Neural cell (in vitro differentiated cells): Measurements from ENCODE around the gene GLI3. TPM values are rescaled to one million over a fixed set of nuclear protein-coding genes. Genes with fewer than 3 reads are reported as not detected.

Source experiments
- H2AFZ ChIP-seq: fragments of 200-600, 300-800 bp; sonication (generic), shearing (Covaris generic); 2 replicates; pipeline ENCODE4 v1.6.0; 2014; ENCODE audit warnings: low read depth, mild to moderate bottlenecking, antibody characterized with exemption, low read length, moderate library complexity
- H3F3A ChIP-seq: fragments of 200-600 bp; shearing (Covaris generic); 2 replicates; pipeline ENCODE4 v1.6.1; 2016; ENCODE audit warnings: mild to moderate bottlenecking, moderate library complexity, mixed read lengths, antibody characterized with exemption, low read length; ENCODE audit not compliant: insufficient read depth, poor library complexity, severe bottlenecking
- H3K27ac ChIP-seq: fragments of 200-600, 300-800 bp; sonication (generic), shearing (Covaris generic); 2 replicates; pipeline ENCODE4 v1.5.1; 2014; ENCODE audit warnings: mild to moderate bottlenecking, low read length, moderate library complexity
- H3K27me3 ChIP-seq: fragments of 300-800, 200-600 bp; sonication (generic), shearing (Covaris generic); 2 replicates; pipeline ENCODE4 v1.6.0; 2014; ENCODE audit warnings: mild to moderate bottlenecking, low read depth, low read length, moderate library complexity; ENCODE audit not compliant: insufficient read depth
- H3K36me3 ChIP-seq: fragments of 300-800, 200-600 bp; sonication (generic), shearing (Covaris generic); 2 replicates; pipeline ENCODE4 v1.5.1; 2014; ENCODE audit warnings: mild to moderate bottlenecking, antibody characterized with exemption, low read length, moderate library complexity; ENCODE audit not compliant: insufficient read depth
- H3K4me2 ChIP-seq: fragments of 300-800, 200-600 bp; sonication (generic), shearing (Covaris generic); 2 replicates; pipeline ENCODE4 v1.6.0; 2014; ENCODE audit warnings: mild to moderate bottlenecking, low read length
- H3K4me3 ChIP-seq: fragments of 300-800, 200-600 bp; sonication (generic), shearing (Covaris generic); 2 replicates; pipeline ENCODE4 v1.5.1; 2014; ENCODE audit warnings: mild to moderate bottlenecking, low read length, moderate library complexity
- H3K79me2 ChIP-seq: fragments of 200-600 bp; shearing (Covaris generic); replicated peaks from 2 replicates; pipeline ENCODE4 v1.6.0; 2014; ENCODE audit warnings: mild to moderate bottlenecking, low read length, moderate library complexity; ENCODE audit not compliant: insufficient read depth
- H3K9ac ChIP-seq: fragments of 300-800, 200-600 bp; sonication (generic), shearing (Covaris generic); 2 replicates; pipeline ENCODE4 v1.6.1; 2016; ENCODE audit warnings: mild to moderate bottlenecking, low read length, mixed read lengths
- H3K9me2 ChIP-seq: fragments of 200-600 bp; shearing (Covaris generic); 2 replicates; pipeline ENCODE4 v1.6.1; 2016; ENCODE audit warnings: mild to moderate bottlenecking, low read length, mixed read lengths; ENCODE audit not compliant: insufficient read depth
- H3K9me3 ChIP-seq: fragments of 200-600, 300-800 bp; sonication (generic), shearing (Covaris generic); 2 replicates; pipeline ENCODE4 v1.6.1; 2016; ENCODE audit warnings: mild to moderate bottlenecking, mixed run types, low read length, moderate library complexity, mixed read lengths
- H4K20me1 ChIP-seq: fragments of 200-600 bp; shearing (Covaris generic); 2 replicates; pipeline ENCODE4 v1.6.1; 2016; ENCODE audit warnings: mild to moderate bottlenecking, mixed run types; ENCODE audit not compliant: insufficient read depth
- CTCF ChIP-seq: fragments of 450-650 bp; IDR thresholded peaks from 2 replicates; pipeline ENCODE4 v1.5.1; 2014; ENCODE audit warnings: antibody characterized with exemption, mild to moderate bottlenecking, moderate library complexity; ENCODE audit not compliant: poor library complexity, severe bottlenecking
- EP300 ChIP-seq: fragments of 450-650 bp; conservative IDR thresholded peaks from 2 replicates; pipeline ENCODE4 v1.6.1; 2014; ENCODE audit warnings: antibody characterized with exemption, mild to moderate bottlenecking, moderate library complexity; ENCODE audit not compliant: poor library complexity, severe bottlenecking
- EZH2 ChIP-seq: fragments of 200-600, 300-800 bp; shearing (Covaris generic), sonication (generic); IDR thresholded peaks from 2 replicates; pipeline ENCODE4 v1.6.1; 2014; ENCODE audit warnings: antibody characterized with exemption, low read length, borderline replicate concordance, mild to moderate bottlenecking; ENCODE audit not compliant: insufficient read depth, poor library complexity, severe bottlenecking
- MXI1 ChIP-seq: fragments of 450-650 bp; conservative IDR thresholded peaks from 2 replicates; pipeline ENCODE4 v1.6.1; 2014; ENCODE audit warnings: antibody characterized with exemption, mild to moderate bottlenecking; ENCODE audit not compliant: poor library complexity, severe bottlenecking
- POLR2AphosphoS5 ChIP-seq: IDR thresholded peaks from 2 replicates; pipeline ENCODE4 v1.6.1; 2012
- RAD21 ChIP-seq: fragments of 450-650 bp; conservative IDR thresholded peaks from 2 replicates; pipeline ENCODE4 v1.6.1; 2014; ENCODE audit warnings: antibody characterized with exemption, mild to moderate bottlenecking, moderate library complexity
- REST ChIP-seq: IDR thresholded peaks from 2 replicates; pipeline ENCODE4 v1.6.1; 2012; ENCODE audit warnings: borderline replicate concordance
- SMC3 ChIP-seq: fragments of 450-650 bp; conservative IDR thresholded peaks from 2 replicates; pipeline ENCODE4 v1.6.1; 2014; ENCODE audit warnings: antibody characterized with exemption, mild to moderate bottlenecking, moderate library complexity; ENCODE audit not compliant: poor library complexity
- TAF1 ChIP-seq: IDR thresholded peaks from 2 replicates; pipeline ENCODE4 v1.6.1; 2012; ENCODE audit warnings: low read depth
- polyA plus RNA-seq: library from polyadenylated mRNA; depleted of rRNA; stranded (reverse); fragments of >200 nt; gene quantifications from 2 replicates; pipeline ENCODE4 v1.2.3, GENCODE V29; 2014

GLI3 gene
- polyA plus RNA-seq, 1 donor from 2014 or later: 0.19 TPM

GRCh38 chr7:42123716-42124115 lies 113.3 kb downstream of the GLI3 start:
- Histone ChIP-seq H3F3A (no peaks in the 10 kb centered on the region), H3K4me3 (no peak overlapping the region), H3K27me3 (no peaks in the 10 kb centered on the region), H3K9ac (no peak overlapping the region), H3K9me3 (no peaks in the 10 kb centered on the region), H4K20me1 (no peaks in the 10 kb centered on the region), H3K9me2 (no peaks in the 10 kb centered on the region), H2AFZ (no peak overlapping the region), H3K79me2 (peaks cover 100% of the 10 kb centered on the region), H3K27ac (no peak overlapping the region), H3K4me2 (no peak overlapping the region), H3K36me3 (no peaks in the 10 kb centered on the region)
- TF ChIP-seq RAD21 (no peak), SMC3 (no peak), MXI1 (no peak), TAF1 (no peak), EZH2 (no peak), EP300 (no peak), CTCF (no peak), POLR2AphosphoS5 (no peak), REST (no peak)

GRCh38 chr7:42120191-42120590 lies 116.8 kb downstream of the GLI3 start:
- Histone ChIP-seq H3K4me2 (no peak overlapping the region), H2AFZ (no peak overlapping the region), H3K27ac (no peak overlapping the region), H3K4me3 (no peak overlapping the region), H3K79me2 (peaks cover 100% of the 10 kb centered on the region), H3K9ac (no peak overlapping the region), H3K9me3 (no peaks in the 10 kb centered on the region), H3F3A (no peaks in the 10 kb centered on the region), H4K20me1 (no peaks in the 10 kb centered on the region), H3K27me3 (no peaks in the 10 kb centered on the region), H3K36me3 (no peaks in the 10 kb centered on the region), H3K9me2 (no peaks in the 10 kb centered on the region)
- TF ChIP-seq MXI1 (no peak), EP300 (no peak), CTCF (no peak), SMC3 (no peak), EZH2 (no peak), RAD21 (no peak), TAF1 (no peak), POLR2AphosphoS5 (no peak), REST (no peak)
